Hypothalamus (tissue), 51 donors: ENCODE data around the gene SERINC1.

Experiments
- DNase-seq, 51 donors: peaks; one replicate each; lab custom pipeline; 2025; lab: John Stamatoyannopoulos, UW

Gene SERINC1

GRCh38 chr6:122438975-122439374, 32.6 kb downstream of the SERINC1 start:
- no peak for DNase-seq

GRCh38 chr6:122432816-122433215, 38.8 kb downstream of the SERINC1 start:
- no peak for DNase-seq

DNA sequence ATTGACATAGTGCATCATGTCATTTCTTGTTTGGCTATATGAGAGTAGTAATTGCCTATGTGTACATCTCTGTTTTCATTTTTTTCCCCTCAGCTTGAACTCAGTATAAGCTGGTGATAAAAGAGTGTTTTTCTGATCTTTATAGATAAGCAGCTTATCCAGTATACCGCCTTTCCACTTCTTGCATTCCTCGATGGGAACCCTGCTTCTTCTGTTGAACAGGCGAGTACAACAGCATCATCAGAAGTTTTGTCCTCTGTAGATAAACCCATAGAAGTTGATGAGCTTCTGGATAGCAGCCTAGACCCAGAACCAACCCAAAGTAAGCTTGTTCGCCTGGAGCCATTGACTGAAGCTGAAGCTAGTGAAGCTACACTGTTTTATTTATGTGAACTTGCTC, 39.8 kb downstream of the SERINC1 start:
- no peak for DNase-seq

- DNase-seq = no peak
Observed at GRCh38 chr6:122429323-122429722, 42.3 kb downstream of the SERINC1 start.

DNA sequence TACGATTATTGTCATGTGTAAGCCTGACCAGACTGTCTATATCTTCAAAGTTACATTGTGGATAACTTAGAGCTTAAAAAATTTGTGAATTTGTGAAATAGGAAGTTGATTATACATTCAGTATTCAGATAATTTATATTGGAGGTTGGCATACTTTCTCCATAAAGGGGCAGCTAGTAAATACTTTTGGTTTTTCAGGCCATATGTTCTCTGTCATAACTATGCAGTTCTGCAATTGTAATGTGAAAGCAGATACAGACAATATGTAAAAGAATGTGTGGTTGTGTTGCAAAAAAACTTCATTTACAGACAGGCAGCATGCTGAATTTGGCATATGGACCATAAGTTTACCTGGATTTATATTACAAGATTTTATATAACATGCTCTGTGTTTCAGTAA, 42.8 kb downstream of the SERINC1 start:
- DNase-seq = no peak

- DNase-seq = no peak
Observed at GRCh38 chr6:122426597-122426996, 45.0 kb downstream of the SERINC1 start.

- no peak for DNase-seq
Observed at GRCh38 chr6:122423734-122424133, 47.9 kb downstream of the SERINC1 start.

- DNase-seq = no peak
Observed at GRCh38 chr6:122422614-122423267, 48.9 kb downstream of the SERINC1 start.

- DNase-seq = no peak
Observed at GRCh38 chr6:122422003-122422402, 49.6 kb downstream of the SERINC1 start.

DNA sequence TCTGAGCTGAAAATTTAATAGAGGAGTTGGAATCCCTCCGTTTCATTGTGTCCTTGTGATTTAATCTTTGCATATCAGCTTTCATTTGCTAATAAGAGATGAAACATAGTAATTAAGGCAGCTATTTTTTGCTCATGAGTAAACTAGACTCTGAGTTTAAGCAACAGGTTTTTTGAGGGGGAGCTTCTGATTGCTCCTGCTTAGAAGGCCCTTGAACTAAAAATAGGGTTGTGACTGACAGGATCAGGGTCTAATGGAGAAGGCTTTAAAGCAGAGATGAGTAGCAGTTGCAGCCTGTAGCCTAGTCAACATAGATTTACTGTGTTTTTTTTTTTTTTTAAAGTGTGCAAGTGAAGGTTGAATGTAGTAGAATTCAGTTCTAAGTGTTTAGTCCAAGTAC, 54.8 kb downstream of the SERINC1 start:
- no peak for DNase-seq

DNA sequence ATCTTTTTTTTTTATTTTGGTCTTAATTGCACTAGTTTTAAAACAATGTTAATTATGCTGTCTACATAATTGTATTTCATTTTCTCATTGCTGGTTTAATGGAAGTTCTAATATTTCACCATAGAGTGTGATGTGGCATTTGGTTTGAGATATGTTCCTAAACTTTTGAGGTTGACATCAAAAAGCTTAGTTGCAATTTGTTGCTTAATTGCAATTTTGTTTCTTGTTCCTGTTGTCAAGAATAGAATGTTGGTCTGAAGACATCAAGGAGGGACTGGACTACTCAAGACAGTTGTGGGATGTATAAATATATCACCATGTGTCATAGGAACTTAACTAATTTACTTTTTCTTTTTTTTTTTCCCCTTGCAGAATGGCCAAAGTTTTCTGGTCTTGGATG, 59.6 kb downstream of the SERINC1 start:
- DNase-seq = no peak

GRCh38 chr6:122408702-122409458, 62.7 kb downstream of the SERINC1 start:
- no peak for DNase-seq

- DNase-seq = no peak
Observed at GRCh38 chr6:122408240-122408639, 63.4 kb downstream of the SERINC1 start.

DNA sequence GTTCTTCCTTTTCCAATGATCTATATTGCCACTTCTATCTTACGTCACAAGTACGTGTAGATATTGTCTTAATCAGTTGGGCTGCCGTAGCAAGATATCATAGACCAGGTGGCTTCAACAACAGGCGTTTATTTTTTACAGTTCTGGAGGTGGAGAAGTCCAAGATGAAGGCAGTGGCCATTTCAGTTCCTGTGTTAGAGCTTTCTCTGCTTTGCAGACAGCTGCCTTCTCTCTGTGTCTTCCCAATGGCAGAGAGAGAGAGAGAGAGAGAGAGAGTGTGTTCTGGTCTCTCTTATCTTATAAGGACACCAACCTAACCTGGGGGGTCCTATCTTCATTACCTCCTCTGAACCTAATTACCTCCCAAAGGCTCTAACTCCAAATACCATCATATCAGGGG, 63.9 kb downstream of the SERINC1 start:
- DNase-seq = no peak

- DNase-seq = no peak
Observed at GRCh38 chr6:122406187-122406586, 65.4 kb downstream of the SERINC1 start.

DNA sequence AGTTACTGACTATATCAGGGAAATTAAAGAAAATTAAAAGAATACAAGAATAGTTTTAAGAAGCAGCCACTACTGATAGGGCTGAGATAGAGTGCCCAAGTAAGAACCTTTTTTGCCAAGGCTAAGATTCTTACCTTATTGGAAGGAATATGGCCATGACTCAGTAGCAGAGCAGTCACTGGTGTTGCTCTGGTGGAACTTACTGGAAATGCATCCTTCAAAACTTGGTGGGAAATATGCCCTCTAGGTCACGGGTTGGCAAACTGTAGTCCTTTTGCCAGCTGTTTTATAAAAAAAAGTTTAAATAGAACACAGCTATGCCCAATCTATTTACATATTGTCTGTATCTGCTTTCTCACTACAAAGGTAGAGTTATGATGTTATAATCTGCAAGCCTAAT, 66.2 kb downstream of the SERINC1 start:
- DNase-seq = no peak

GRCh38 chr6:122404444-122404843, 67.2 kb downstream of the SERINC1 start:
- DNase-seq = no peak

DNA sequence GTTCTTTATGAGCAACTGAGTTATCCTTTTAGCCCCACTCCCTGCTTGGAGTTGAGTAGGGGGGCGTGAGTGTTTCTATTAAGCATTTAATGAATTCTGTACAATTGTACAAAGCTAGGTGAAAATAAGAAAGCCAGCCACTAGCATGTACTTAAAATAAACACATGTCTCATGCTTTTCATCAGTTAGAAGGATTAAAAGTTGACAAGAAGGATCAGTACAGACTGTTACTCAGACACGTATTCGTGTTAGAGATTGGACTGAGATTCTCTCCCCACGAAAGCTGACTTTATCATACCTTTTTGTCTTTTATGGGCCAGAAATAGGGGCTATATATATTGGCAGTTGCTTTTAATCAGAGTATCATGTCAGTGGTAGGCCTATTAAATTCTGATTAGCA, 70.5 kb downstream of the SERINC1 start:
- DNase-seq = no peak

- DNase-seq = peak in 1 of 51 donors; percentile 6
Observed at GRCh38 chr6:122400462-122401089, 71.0 kb downstream of the SERINC1 start.

- peak in 6 of 51 donors; percentile 16 to 42 (median 31) for DNase-seq
Observed at GRCh38 chr6:122400121-122400450, 71.5 kb downstream of the SERINC1 start.

DNA sequence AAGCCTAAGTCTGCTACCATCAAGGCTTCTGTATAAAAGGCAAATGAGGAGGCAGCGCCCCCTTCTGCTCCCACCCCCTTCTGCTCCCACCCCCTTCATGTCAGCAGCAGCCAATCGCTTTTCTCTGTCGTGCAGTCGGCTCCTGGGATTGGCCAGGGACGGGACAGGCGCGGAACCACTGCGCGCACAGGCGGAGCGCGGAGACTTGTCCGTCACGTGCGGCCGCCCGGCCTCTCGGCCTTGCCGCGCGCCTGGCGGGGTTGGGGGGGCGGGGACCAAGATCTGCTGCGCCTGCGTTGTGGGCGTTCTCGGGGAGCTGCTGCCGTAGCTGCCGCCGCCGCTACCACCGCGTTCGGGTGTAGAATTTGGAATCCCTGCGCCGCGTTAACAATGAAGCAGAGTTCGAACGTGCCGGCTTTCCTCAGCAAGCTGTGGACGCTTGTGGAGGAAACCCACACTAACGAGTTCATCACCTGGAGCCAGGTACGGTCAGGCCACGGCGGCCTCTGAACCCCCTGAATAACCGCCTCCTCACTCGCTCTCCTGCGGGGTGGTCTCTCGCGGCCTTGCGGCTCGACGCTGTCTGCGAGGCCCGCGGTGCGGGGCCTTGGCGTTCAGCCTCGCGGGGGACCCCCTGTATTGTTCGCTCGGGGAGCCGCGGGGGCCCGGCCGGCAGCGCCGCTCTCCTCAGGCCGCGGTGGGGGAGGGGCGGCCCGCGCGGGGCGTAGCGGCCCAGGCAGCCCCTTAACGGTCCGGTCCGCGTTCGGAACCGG, 72.1 kb downstream of the SERINC1 start, which contains the start of gene HSF2:
HSF2 (plus strand) TSS at position 305 of the 773 bp plus-strand sequence; CDS start at position 391, 86 bp downstream.
- peak; percentile 64 to 99 (median 96) for DNase-seq
